ENCODE data around the gene CDK2.
"Not testable (repeated sequence)": the region's sequence is repeated elsewhere in the genome, so short reads cannot be mapped to it uniquely, and the experiment has no call there.

DNA sequence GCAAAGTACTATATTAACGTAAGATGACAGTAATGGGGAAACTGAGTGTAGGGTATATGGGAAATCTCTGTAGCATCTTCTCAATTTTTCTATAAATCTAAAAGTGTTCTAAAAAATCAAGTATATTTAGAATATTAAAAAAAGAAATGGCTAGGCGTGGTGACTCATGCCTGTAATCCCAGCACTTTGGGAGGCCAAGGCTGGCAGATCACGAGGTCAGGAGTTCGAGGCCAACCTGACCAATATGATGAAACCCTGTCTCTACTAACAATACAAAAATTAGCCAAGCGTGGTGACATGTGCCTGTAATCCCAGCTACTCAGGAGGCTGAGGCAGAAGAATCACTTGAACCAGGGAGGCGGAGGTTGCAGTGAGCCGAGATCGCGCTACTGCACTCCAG is 43.0 kb upstream of the CDK2 start:
- TF ChIP-seq, protein P1, sequence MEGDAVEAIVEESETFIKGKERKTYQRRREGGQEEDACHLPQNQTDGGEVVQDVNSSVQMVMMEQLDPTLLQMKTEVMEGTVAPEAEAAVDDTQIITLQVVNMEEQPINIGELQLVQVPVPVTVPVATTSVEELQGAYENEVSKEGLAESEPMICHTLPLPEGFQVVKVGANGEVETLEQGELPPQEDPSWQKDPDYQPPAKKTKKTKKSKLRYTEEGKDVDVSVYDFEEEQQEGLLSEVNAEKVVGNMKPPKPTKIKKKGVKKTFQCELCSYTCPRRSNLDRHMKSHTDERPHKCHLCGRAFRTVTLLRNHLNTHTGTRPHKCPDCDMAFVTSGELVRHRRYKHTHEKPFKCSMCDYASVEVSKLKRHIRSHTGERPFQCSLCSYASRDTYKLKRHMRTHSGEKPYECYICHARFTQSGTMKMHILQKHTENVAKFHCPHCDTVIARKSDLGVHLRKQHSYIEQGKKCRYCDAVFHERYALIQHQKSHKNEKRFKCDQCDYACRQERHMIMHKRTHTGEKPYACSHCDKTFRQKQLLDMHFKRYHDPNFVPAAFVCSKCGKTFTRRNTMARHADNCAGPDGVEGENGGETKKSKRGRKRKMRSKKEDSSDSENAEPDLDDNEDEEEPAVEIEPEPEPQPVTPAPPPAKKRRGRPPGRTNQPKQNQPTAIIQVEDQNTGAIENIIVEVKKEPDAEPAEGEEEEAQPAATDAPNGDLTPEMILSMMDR (IDR thresholded peaks at IDR 0.05) = not testable (repeated sequence)
- TF ChIP-seq, protein P2, sequence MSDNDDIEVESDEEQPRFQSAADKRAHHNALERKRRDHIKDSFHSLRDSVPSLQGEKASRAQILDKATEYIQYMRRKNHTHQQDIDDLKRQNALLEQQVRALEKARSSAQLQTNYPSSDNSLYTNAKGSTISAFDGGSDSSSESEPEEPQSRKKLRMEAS (IDR thresholded peaks at IDR 0.05; ENCODE audit: low read depth) = not testable (repeated sequence)
- not testable (repeated sequence) for TF ChIP-seq NFIC (IDR thresholded peaks at IDR 0.05; ENCODE audit: borderline replicate concordance); RAD21 (IDR thresholded peaks at IDR 0.05; ENCODE audit: low read length); POLR2AphosphoS5 (IDR thresholded peaks at IDR 0.05; ENCODE audit: low read depth, low read length); SMC3 (IDR thresholded peaks at IDR 0.05; ENCODE audit: low read depth, low read length); YY1 (IDR thresholded peaks at IDR 0.05; ENCODE audit: low read depth); EZH2phosphoT487 (IDR thresholded peaks at IDR 0.05; ENCODE audit: borderline replicate concordance, low read depth); FOXM1 (IDR thresholded peaks at IDR 0.05; ENCODE audit: low read depth); JUND (IDR thresholded peaks at IDR 0.05); FOSL2 (IDR thresholded peaks at IDR 0.05; ENCODE audit: borderline replicate concordance, low read depth)
